ENCODE data around the gene TAT. TPM values are rescaled to one million over a fixed set of nuclear protein-coding genes. Genes with fewer than 3 reads are reported as not detected.

Gene TAT
- polyA plus RNA-seq, 1 of the 3 experiments (the other 2 are of a cell fraction), result not detected

DNA sequence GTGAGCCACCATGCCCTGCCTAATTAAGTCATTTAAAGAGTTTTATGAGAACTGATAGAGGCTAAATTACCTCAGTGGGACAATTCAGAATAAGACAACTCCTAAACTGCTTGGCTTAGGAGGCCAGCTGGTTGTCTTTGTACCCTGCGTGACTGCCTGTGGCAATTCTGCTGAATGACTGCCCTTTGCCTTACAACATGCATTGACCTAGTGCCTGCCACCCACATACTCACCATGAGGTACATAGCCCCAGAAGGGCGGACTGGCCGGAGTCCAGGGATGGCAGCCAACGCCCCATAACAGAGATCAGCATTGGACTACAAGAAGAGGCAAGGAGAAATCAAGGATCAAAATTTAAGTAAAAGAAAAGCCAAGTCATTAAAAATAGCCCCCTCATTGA, 7.3 kb downstream of the TAT start (continued):
- TF ChIP-seq REST (IDR thresholded peaks at IDR 0.05; ENCODE audit: low read depth, low read length) (no peak), MEF2A (IDR thresholded peaks at IDR 0.05; ENCODE audit: borderline replicate concordance, low read depth) (no peak), GABPA (IDR thresholded peaks at IDR 0.05; ENCODE audit: low read depth) (no peak), JUND (IDR thresholded peaks at IDR 0.05) (no peak), SIN3A (IDR thresholded peaks at IDR 0.05; ENCODE audit: borderline replicate concordance, low read depth, low read length) (no peak), RAD21 (IDR thresholded peaks at IDR 0.05; ENCODE audit: low read length) (no peak), SMC3 (IDR thresholded peaks at IDR 0.05; ENCODE audit: low read depth, low read length) (no peak), IRF3 (IDR thresholded peaks at IDR 0.05; ENCODE audit: low read depth, low read length) (no peak), EZH2phosphoT487 (IDR thresholded peaks at IDR 0.05; ENCODE audit: borderline replicate concordance, low read depth) (no peak), GATA2 (CRISPR knock-in tag; IDR thresholded peaks at IDR 0.05) (no peak)
- TF ChIP-seq, protein P1, sequence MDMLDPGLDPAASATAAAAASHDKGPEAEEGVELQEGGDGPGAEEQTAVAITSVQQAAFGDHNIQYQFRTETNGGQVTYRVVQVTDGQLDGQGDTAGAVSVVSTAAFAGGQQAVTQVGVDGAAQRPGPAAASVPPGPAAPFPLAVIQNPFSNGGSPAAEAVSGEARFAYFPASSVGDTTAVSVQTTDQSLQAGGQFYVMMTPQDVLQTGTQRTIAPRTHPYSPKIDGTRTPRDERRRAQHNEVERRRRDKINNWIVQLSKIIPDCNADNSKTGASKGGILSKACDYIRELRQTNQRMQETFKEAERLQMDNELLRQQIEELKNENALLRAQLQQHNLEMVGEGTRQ (IDR thresholded peaks at IDR 0.05; ENCODE audit: borderline replicate concordance, low read depth, low read length), result no peak

DNA sequence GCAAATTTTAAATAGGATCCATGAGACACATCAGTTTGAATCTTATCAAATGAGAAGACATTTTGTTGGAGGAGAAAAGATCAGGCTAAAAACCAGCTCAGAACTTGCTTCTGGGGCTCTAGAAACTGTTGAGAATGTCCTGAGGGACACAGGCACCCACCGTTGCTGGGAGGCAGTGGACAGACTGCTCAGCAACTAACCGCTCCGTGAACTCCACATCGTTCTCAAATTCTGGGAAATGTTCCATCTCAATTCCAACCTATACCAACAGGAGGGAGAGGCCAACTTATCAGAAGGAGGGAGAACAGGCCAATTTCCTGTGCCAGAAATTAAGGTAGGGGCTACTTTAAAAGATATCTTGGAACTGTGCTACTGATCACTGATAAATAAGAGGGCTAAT, 8.3 kb downstream of the TAT start:
- peaks cover 7% of the 10 kb centered on the region; the same call in 1 of the 2 replicates for H3K27me3 ChIP-seq (ENCODE audit: insufficient read depth)
- no peaks in the 10 kb centered on the region for H3K9me2 ChIP-seq
- H3K9ac ChIP-seq, result no peak overlapping the region
- no peak overlapping the region for H2AFZ ChIP-seq (ENCODE audit: low read depth)
- WGBS (ENCODE audit: low lambda C conversion rate), result 63% methylated on average over 4 of the region's 4 CpGs
- H3K4me1 ChIP-seq (ENCODE audit: control insufficient read depth in 1 of 2, insufficient read depth in 2 of 2, low read depth in 1 of 2, low read length in 1 of 2), result peaks cover 0 to 6% of the 10 kb centered on the region in 2 experiments; a peak in 2 of 4 replicates
- POLR2A ChIA-PET, result no interaction called here
- H3K4me3 ChIP-seq (ENCODE audit: low read depth in 2 of 2, low read length in 1 of 2), result no peak overlapping the region
- peaks cover 7% of the 10 kb centered on the region for H3F3A ChIP-seq (replicated peaks; ENCODE audit: insufficient read depth)
- CTCF ChIA-PET, result interaction anchor here (1.9 kb wide), 1 partner anchor 42 kb away, joined by 9 read pairs; no protein-coding TSS in a partner anchor
- H3K79me2 ChIP-seq (ENCODE audit: insufficient read depth), result no peaks in the 10 kb centered on the region
- H4K20me1 ChIP-seq (ENCODE audit: insufficient read depth), result no peaks in the 10 kb centered on the region
- TF ChIP-seq GATA2 (CRISPR knock-in tag; IDR thresholded peaks at IDR 0.05), result no peak
- no peak for TF ChIP-seq TEAD4 (IDR thresholded peaks at IDR 0.05; ENCODE audit: borderline replicate concordance, insufficient read depth)
- TF ChIP-seq USF1 (IDR thresholded peaks at IDR 0.05; ENCODE audit: borderline replicate concordance, low read depth), result no peak
- TF ChIP-seq CHD2 (IDR thresholded peaks at IDR 0.05; ENCODE audit: low read length, partially characterized antibody), result no peak
- no peak for TF ChIP-seq TAF1 (IDR thresholded peaks at IDR 0.05; ENCODE audit: borderline replicate concordance, low read depth, low read length)
- no peak for TF ChIP-seq MEF2A (IDR thresholded peaks at IDR 0.05; ENCODE audit: borderline replicate concordance, low read depth)
- TF ChIP-seq SIN3A (IDR thresholded peaks at IDR 0.05; ENCODE audit: borderline replicate concordance, low read depth, low read length), result no peak
- TF ChIP-seq RFX5 (IDR thresholded peaks at IDR 0.05; ENCODE audit: low read length), result no peak
- no peak for TF ChIP-seq MXI1 (IDR thresholded peaks at IDR 0.05; ENCODE audit: low read depth, low read length)
- TF ChIP-seq SMC3 (IDR thresholded peaks at IDR 0.05; ENCODE audit: low read depth, low read length), result no peak
- no peak for TF ChIP-seq FOXJ3 (CRISPR knock-in tag; IDR thresholded peaks at IDR 0.05)
- TF ChIP-seq YY1 (IDR thresholded peaks at IDR 0.05; ENCODE audit: low read depth), result no peak
- no peak for TF ChIP-seq NFIC (IDR thresholded peaks at IDR 0.05; ENCODE audit: borderline replicate concordance)
- no peak for TF ChIP-seq EP300 (IDR thresholded peaks at IDR 0.05; ENCODE audit: borderline replicate concordance in 1 of 2, low read depth in 1 of 2, low read length in 1 of 2)
- TF ChIP-seq, protein P2, sequence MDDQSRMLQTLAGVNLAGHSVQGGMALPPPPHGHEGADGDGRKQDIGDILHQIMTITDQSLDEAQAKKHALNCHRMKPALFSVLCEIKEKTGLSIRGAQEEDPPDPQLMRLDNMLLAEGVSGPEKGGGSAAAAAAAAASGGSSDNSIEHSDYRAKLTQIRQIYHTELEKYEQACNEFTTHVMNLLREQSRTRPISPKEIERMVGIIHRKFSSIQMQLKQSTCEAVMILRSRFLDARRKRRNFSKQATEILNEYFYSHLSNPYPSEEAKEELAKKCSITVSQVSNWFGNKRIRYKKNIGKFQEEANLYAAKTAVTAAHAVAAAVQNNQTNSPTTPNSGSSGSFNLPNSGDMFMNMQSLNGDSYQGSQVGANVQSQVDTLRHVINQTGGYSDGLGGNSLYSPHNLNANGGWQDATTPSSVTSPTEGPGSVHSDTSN (IDR thresholded peaks at IDR 0.05), result no peak
- no peak for TF ChIP-seq RCOR1 (IDR thresholded peaks at IDR 0.05; ENCODE audit: low read length)
- no peak for TF ChIP-seq EZH2phosphoT487 (IDR thresholded peaks at IDR 0.05; ENCODE audit: borderline replicate concordance, low read depth)
- no peak for DNase-seq
- H3K4me2 ChIP-seq, result no peak overlapping the region
- no peaks in the 10 kb centered on the region for H3K36me3 ChIP-seq (replicated peaks in 1 of 2; ENCODE audit: control insufficient read depth in 1 of 2, insufficient read depth in 2 of 2, low read length in 1 of 2)
- no peak overlapping the region for H3K27ac ChIP-seq (ENCODE audit: low read depth in 2 of 2, low read length in 1 of 2)
- no peaks in the 10 kb centered on the region for H3K9me3 ChIP-seq
